Naive thymus-derived CD4-positive, alpha-beta T cell (primary cell): Measurements from ENCODE around the gene A4GALT. TPM values are rescaled to one million over a fixed set of nuclear protein-coding genes. Genes with fewer than 3 reads are reported as not detected.
"Not testable (repeated sequence)": the region's sequence is repeated elsewhere in the genome, so short reads cannot be mapped to it uniquely, and the experiment has no call there.

Source experiments
- ATAC-seq: fragments of 150-1000 bp; cut with Tn5 transposase; 2 replicates; pipeline ENCODE4 v1.10.0; 2021; ENCODE audit warnings: mild to moderate bottlenecking, moderate library complexity
- CTCF ChIA-PET: fragments of 350-600 bp; sonication (Branson Sonifier 250); formaldehyde crosslinking; loops from one replicate; lab custom pipeline; 2021; ENCODE audit warnings: antibody characterized with exemption; lab: Charles Lee
- POLR2A ChIA-PET: fragments of 350-600 bp; sonication (Branson Sonifier 250); formaldehyde crosslinking; loops from one replicate; lab custom pipeline; 2021; ENCODE audit warnings: antibody characterized with exemption, inconsistent platforms; lab: Charles Lee
- DNase-seq, 9 donors: peaks; one replicate each; pipeline versions ENCODE4 v3.0.0 to v3.0.0-alpha.2; 2020 to 2022; ENCODE audit warnings: mixed read lengths in 1 of 9
- H3K27ac ChIP-seq: one replicate; pipeline ENCODE4 v1.7.0; 2013; ENCODE audit warnings: mild to moderate bottlenecking, low read depth, low read length, moderate library complexity
- H3K27me3 ChIP-seq, 2 donors: one replicate each; pipeline ENCODE4 v1.7.0; 2013; ENCODE audit warnings: low read length in 2 of 2, mild to moderate bottlenecking in 2 of 2, moderate library complexity in 2 of 2; ENCODE audit not compliant: control insufficient read depth in 2 of 2, insufficient read depth in 2 of 2
- H3K36me3 ChIP-seq, 3 experiments: 1 replicate in 2 of 3; 2 replicates in 1 of 3; pipeline ENCODE4 v1.7.0; 2013; ENCODE audit warnings: low read length in 3 of 3, mild to moderate bottlenecking in 3 of 3, moderate library complexity in 1 of 3; ENCODE audit not compliant: insufficient read depth in 3 of 3, control insufficient read depth in 2 of 3
- H3K4me1 ChIP-seq, 2 donors: one replicate each; pipeline ENCODE4 v1.7.0; 2013; ENCODE audit warnings: low read length in 2 of 2, mild to moderate bottlenecking in 2 of 2, moderate library complexity in 1 of 2; ENCODE audit not compliant: control insufficient read depth in 2 of 2, insufficient read depth in 2 of 2
- H3K4me3 ChIP-seq: 2 replicates; pipeline ENCODE4 v1.7.0; 2013; ENCODE audit warnings: mild to moderate bottlenecking, low read length
- H3K9me3 ChIP-seq, 3 experiments: 1 replicate in 2 of 3; 2 replicates in 1 of 3; pipeline ENCODE4 v1.7.0; 2013; ENCODE audit warnings: low read length in 3 of 3; ENCODE audit not compliant: control insufficient read depth in 2 of 3
- H3K27ac Mint-ChIP-seq, 9 donors: one replicate each; pipeline ENCODE4 v1.8.0; 2020 to 2022; ENCODE audit warnings: mixed read lengths in 9 of 9, mild to moderate bottlenecking in 8 of 9, moderate library complexity in 5 of 9, inconsistent platforms in 2 of 9
- H3K27me3 Mint-ChIP-seq, 5 donors: one replicate each; pipeline ENCODE4 v1.8.0; 2021 to 2022; ENCODE audit warnings: mixed read lengths in 5 of 5, mild to moderate bottlenecking in 1 of 5
- H3K36me3 Mint-ChIP-seq, 5 donors: one replicate each; pipeline ENCODE4 v1.8.0; 2020 to 2022; ENCODE audit warnings: mixed read lengths in 5 of 5, mild to moderate bottlenecking in 3 of 5, inconsistent platforms in 1 of 5
- H3K4me1 Mint-ChIP-seq, 7 donors: one replicate each; pipeline ENCODE4 v1.8.0; 2020 to 2022; ENCODE audit warnings: mixed read lengths in 7 of 7, mild to moderate bottlenecking in 3 of 7, inconsistent platforms in 1 of 7
- H3K4me3 Mint-ChIP-seq, 10 donors: one replicate each; pipeline ENCODE4 v1.8.0; 2020 to 2022; ENCODE audit warnings: mild to moderate bottlenecking in 10 of 10, mixed read lengths in 10 of 10, moderate library complexity in 6 of 10, inconsistent platforms in 2 of 10
- H3K9me3 Mint-ChIP-seq, 11 donors: one replicate each; pipeline ENCODE4 v1.8.0; 2020 to 2022; ENCODE audit warnings: mixed read lengths in 11 of 11, mild to moderate bottlenecking in 4 of 11, inconsistent platforms in 1 of 11, moderate library complexity in 1 of 11
- intact Hi-C, 2 donors: fragments of 100-400 bp; cut with micrococcal nuclease; formaldehyde crosslinking; loops; one replicate each; pipeline ENCODE4 v1.15.1; 2023
- polyA plus RNA-seq, 2 donors: library from polyadenylated mRNA; unstranded; fragments of 300-500 nt; fragmentation: Illumina TruSeq; gene quantifications; one replicate each; pipeline ENCODE4 v1.2.3, GENCODE V29; 2021
- total RNA-seq, 6 experiments: library from RNA in 5 of 6; stranded (reverse) in 5 of 6; gene quantifications; 1 replicate in 5 of 6; 2 replicates in 1 of 6; pipeline ENCODE4 v1.2.3 and lab custom pipeline; 2021 to 2026

The A4GALT gene
- total and polyA plus RNA-seq, 7 experiments from 2014 or later = not detected

DNA sequence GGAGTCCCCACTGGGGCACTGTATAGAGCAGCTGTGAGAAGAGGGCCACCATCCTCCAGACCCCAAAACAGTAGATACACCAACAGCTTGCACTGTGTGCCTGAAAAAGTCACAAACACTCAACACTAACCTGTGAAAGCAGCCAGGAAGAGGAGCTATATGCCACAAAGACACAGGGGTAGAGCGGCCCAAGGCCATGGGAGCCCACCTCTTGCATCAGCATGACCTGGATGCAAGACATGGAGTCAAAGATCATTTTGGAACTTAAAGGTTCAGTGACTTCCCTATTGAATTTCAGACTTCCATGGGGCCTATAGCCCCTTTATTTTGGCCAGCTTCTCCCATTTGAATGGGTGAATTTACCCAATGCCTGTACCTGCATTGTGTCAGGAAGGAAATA is 41.8 kb downstream of the A4GALT start:
- POLR2A ChIA-PET = no interaction called here
- peaks cover 0 to 7% (median 0%) of the 10 kb centered on the region in 5 donors for H3K27me3 Mint-ChIP-seq
- intact Hi-C loops = no loop called here
- Histone ChIP-seq H3K4me1 (no peaks in the 10 kb centered on the region), H3K27ac (no peak overlapping the region), H3K27me3 (no peaks in the 10 kb centered on the region), H3K9me3 (peaks cover 0 to 6% (median 0%) of the 10 kb centered on the region in 3 experiments), H3K4me3 (no peak overlapping the region), H3K36me3 (no peaks in the 10 kb centered on the region)
- no peak for ATAC-seq
- peaks cover 0 to 4% (median 0%) of the 10 kb centered on the region in 5 donors for H3K36me3 Mint-ChIP-seq
- H3K9me3 Mint-ChIP-seq = peaks cover 0 to 25% (median 5%) of the 10 kb centered on the region in 11 donors
- H3K27ac Mint-ChIP-seq = no peak overlapping the region
- no peak overlapping the region for H3K4me3 Mint-ChIP-seq
- CTCF ChIA-PET = no interaction called here
- H3K4me1 Mint-ChIP-seq = peaks cover 0 to 3% (median 0%) of the 10 kb centered on the region in 7 donors
- DNase-seq = no peak

DNA sequence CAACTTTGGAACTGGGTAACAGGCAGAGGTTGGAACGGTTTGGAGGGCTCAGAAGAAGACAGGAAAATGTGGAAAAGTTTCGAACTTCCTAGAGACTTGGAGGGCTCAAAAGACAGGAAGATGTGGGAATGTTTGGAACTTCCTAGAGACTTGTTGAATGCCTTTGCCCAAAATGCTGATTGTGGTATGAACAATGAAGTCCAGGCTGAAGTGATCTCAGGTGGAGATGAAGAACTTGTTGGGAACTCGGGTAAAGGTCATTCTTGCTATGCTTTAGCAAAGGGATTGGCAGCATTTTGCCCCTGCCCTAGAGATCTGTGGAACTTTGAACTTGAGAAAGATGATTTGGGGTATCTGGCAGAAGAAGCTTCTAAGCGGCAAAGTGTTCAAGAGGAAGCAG is 42.7 kb downstream of the A4GALT start:
- H3K36me3 ChIP-seq, H3K27me3 ChIP-seq, H3K27me3 Mint-ChIP-seq, POLR2A ChIA-PET, H3K27ac Mint-ChIP-seq, H3K4me1 ChIP-seq, H3K4me3 Mint-ChIP-seq, H3K36me3 Mint-ChIP-seq, H3K4me1 Mint-ChIP-seq, CTCF ChIA-PET, intact Hi-C loops, H3K4me3 ChIP-seq, H3K27ac ChIP-seq, DNase-seq, ATAC-seq, H3K9me3 ChIP-seq: not testable (repeated sequence)
- H3K9me3 Mint-ChIP-seq = peaks cover 0 to 25% (median 5%) of the 10 kb centered on the region in 11 donors

DNA sequence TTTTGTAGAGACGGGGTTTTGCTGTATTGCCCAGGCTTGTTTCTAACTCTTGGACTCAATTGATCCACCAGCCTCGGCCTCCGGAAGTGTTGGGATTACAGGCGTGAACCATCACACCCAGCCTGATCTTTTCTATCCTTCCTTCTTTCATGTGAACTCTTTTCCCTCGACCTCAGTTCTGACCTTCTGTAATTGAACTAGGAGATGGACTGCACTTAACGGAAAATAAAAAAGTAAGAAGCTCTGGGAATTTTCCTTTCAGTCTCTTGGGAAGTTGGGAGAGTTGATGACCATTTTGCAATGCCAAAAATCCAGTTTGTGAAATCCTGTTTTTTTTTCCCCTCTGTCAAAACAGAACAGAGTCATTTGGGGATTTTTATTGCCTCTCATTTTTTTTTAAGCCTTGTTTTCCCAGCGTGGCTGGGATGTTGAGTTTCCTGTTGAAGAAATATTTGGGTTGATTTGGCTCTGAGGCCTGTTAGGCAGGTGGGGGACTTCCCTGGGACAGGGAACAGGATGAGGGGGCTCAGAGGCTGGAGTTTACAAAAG is 44.5 kb downstream of the A4GALT start:
- DNase-seq = no peak
- peaks cover 0 to 6% (median 0%) of the 10 kb centered on the region in 3 experiments for H3K9me3 ChIP-seq
- no peaks in the 10 kb centered on the region for H3K36me3 ChIP-seq
- Mint-ChIP-seq H3K4me1 (peaks cover 0 to 7% (median 4%) of the 10 kb centered on the region in 7 donors), H3K4me3 (no peak overlapping the region), H3K27ac (no peak overlapping the region), H3K36me3 (peaks cover 0 to 4% (median 0%) of the 10 kb centered on the region in 5 donors), H3K9me3 (peaks cover 0 to 25% (median 5%) of the 10 kb centered on the region in 11 donors), H3K27me3 (peaks cover 0 to 4% (median 0%) of the 10 kb centered on the region in 5 donors)
- POLR2A ChIA-PET = no interaction called here
- CTCF ChIA-PET = no interaction called here
- no peaks in the 10 kb centered on the region for H3K4me1 ChIP-seq
- no peaks in the 10 kb centered on the region for H3K27me3 ChIP-seq
- no peak overlapping the region for H3K27ac ChIP-seq
- ATAC-seq = no peak
- no peak overlapping the region for H3K4me3 ChIP-seq
- intact Hi-C loops = no loop called here

DNA sequence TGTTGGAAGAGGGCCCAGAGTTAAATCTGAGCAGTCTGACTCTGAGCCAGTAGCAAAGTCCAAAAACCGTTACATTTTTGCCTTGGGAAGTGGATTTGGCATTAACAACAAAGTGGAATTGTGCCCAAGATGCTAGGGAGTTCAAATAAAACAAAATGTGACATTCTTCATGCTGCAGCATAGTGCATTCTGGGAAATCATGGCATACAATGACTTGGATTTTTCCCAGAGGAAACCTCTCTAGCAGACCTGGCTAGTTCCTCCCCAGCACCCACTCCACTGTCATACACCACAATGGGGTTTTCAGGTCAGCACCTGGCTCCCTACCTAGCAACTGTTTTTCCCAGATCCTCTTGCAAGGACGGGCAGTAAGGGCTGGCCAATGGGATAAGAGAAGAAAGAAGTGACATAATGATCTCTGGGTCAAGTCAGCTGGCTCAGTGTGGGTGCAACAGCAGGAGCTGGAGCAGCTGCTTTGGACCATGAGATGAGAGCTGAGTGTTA is 46.7 kb downstream of the A4GALT start:
- Mint-ChIP-seq H3K27me3 (peaks cover 0 to 4% (median 0%) of the 10 kb centered on the region in 5 donors), H3K4me3 (no peak overlapping the region), H3K27ac (no peak overlapping the region), H3K4me1 (peaks cover 0 to 13% (median 8%) of the 10 kb centered on the region in 7 donors), H3K9me3 (peaks cover 0 to 13% (median 2%) of the 10 kb centered on the region in 11 donors), H3K36me3 (no peaks in the 10 kb centered on the region)
- Histone ChIP-seq H3K4me1 (no peaks in the 10 kb centered on the region), H3K36me3 (no peaks in the 10 kb centered on the region), H3K9me3 (peaks cover 0 to 3% (median 0%) of the 10 kb centered on the region in 3 experiments), H3K27ac (no peak overlapping the region), H3K27me3 (no peaks in the 10 kb centered on the region), H3K4me3 (no peak overlapping the region)
- CTCF ChIA-PET = no interaction called here
- POLR2A ChIA-PET = interaction anchor here (0.5 kb wide), 1 partner anchor 127 kb away, joined by 3 read pairs; no protein-coding TSS in a partner anchor
- no peak for DNase-seq
- intact Hi-C loops = no loop called here
- no peak for ATAC-seq

DNA sequence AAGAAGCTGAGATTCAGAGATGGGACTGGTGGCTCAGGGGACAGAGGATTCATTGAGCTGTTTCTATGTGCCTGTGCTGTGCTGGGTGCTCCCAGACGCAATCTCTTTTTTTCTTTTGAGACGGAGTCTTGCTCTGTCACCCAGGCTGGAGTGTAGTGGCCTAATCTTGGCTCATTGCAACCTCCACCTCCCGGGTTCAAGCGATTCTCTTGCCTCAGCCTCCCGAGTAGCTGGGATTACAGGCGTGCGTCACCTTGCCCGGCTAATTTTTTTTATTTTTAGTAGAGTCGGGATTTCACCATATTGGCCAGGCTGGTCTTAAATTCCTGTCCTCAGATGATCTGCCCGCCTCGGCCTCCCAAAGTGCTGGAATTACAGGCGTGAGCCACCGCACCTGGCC is 47.6 kb downstream of the A4GALT start:
- POLR2A ChIA-PET = not testable (repeated sequence)

DNA sequence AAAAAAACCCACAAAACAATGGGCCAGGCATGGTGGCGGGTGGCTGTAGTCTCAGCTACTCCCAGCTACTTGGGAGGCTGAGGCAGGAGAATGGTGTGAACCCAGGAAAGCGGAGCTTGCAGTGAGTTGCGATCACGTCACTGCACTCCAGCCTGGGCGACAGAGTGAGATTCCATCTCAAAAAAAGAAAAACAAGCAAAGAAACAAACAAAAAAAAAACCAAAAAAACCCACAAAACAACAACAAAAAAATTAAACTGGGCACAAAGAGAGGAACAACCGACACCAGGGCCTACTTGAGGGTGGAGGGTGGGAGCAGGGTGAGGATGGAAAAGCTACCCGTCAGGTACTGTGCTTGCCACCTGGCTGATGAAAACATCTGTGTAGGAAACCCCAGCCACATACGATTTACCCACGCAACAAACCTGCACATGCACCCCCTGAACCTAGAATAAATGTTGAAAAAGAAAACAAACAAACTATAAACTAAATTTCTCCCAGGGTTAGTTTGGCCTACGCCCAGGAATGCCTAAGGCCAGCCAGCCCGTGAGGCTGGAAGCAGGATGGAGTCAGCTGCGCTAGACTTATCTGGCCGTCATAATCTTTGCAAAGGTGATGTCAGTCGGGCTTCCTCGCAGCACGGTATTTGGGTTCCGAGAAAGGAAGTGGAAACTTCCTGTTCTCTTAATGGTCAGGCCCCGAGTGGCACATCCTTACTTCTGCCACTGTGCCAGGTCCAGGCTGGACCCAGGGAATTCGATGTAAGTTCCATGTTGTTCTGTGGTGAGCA is 49.6 kb downstream of the A4GALT start:
- no peak for DNase-seq
- Histone ChIP-seq H3K36me3 (no peaks in the 10 kb centered on the region), H3K4me3 (no peak overlapping the region), H3K27me3 (no peaks in the 10 kb centered on the region), H3K4me1 (no peaks in the 10 kb centered on the region), H3K27ac (no peak overlapping the region), H3K9me3 (no peaks in the 10 kb centered on the region)
- peak; percentile 40 for ATAC-seq
- Mint-ChIP-seq H3K4me3 (peak overlapping the region in 1 of 10 donors; percentile 18), H3K9me3 (no peaks in the 10 kb centered on the region), H3K36me3 (no peaks in the 10 kb centered on the region), H3K4me1 (peaks cover 0 to 13% (median 8%) of the 10 kb centered on the region in 7 donors), H3K27me3 (peaks cover 0 to 4% (median 0%) of the 10 kb centered on the region in 5 donors), H3K27ac (peak overlapping the region in 3 of 9 donors; percentile 26 to 45 (median 36))
- intact Hi-C loops = no loop called here
- CTCF ChIA-PET = no interaction called here
- POLR2A ChIA-PET = no interaction called here

More for the DNA sequence above, 47.6 kb downstream of the A4GALT start:
- H3K9me3 ChIP-seq, H3K27me3 ChIP-seq, H3K4me3 ChIP-seq, intact Hi-C loops, H3K27ac ChIP-seq, H3K27me3 Mint-ChIP-seq, H3K9me3 Mint-ChIP-seq, H3K4me1 ChIP-seq, H3K27ac Mint-ChIP-seq, CTCF ChIA-PET, DNase-seq, H3K36me3 Mint-ChIP-seq, ATAC-seq, H3K36me3 ChIP-seq: not testable (repeated sequence)
- Mint-ChIP-seq H3K4me3 (peak overlapping the region in 1 of 10 donors; percentile 12), H3K4me1 (peaks cover 0 to 13% (median 8%) of the 10 kb centered on the region in 7 donors)
